ENCODE results near the gene SERTAD2. TPM values are rescaled to one million over a fixed set of nuclear protein-coding genes. Genes with fewer than 3 reads are reported as not detected.

The SERTAD2 gene
- total and polyA plus RNA-seq, 9 donors: 9.9 to 26.8 (median 20.8) TPM

GRCh38 chr2:64663402-64663801 lies 9.7 kb upstream of the SERTAD2 start:
- Histone ChIP-seq H3K4me3 (no peak overlapping the region), H3K27ac (no peak overlapping the region), H3K4me1 (ENCODE audit: insufficient read depth) (peaks cover 3% of the 10 kb centered on the region), H3K27me3 (no peaks in the 10 kb centered on the region), H3K9me3 (no peaks in the 10 kb centered on the region), H3K36me3 (no peaks in the 10 kb centered on the region)
- intact Hi-C loops (cut with DNase I): loop anchor here in 1 of 4 donors (10.0 kb wide), 1 partner anchor 61 kb away; no protein-coding TSS in a partner anchor
- TF ChIP-seq CTCF (IDR thresholded peaks at IDR 0.05) (no peak), POLR2A (IDR thresholded peaks at IDR 0.05) (no peak), EP300 (IDR thresholded peaks at IDR 0.05) (no peak)
- 98 to 100% (median 98%) methylated on average over 1 of the region's 1 CpG for WGBS, 3 donors
- no peak for DNase-seq

GRCh38 chr2:64661741-64662169 lies 8.0 kb upstream of the SERTAD2 start:
- Histone ChIP-seq H3K36me3 (no peaks in the 10 kb centered on the region), H3K9me3 (no peaks in the 10 kb centered on the region), H3K27me3 (no peaks in the 10 kb centered on the region), H3K4me1 (ENCODE audit: insufficient read depth) (no peaks in the 10 kb centered on the region), H3K27ac (no peak overlapping the region), H3K4me3 (no peak overlapping the region)
- DNase-seq: no peak
- intact Hi-C loops (cut with DNase I): loop anchor here in 1 of 4 donors (10.0 kb wide), 1 partner anchor 63 kb away; no protein-coding TSS in a partner anchor
- TF ChIP-seq POLR2A (IDR thresholded peaks at IDR 0.05) (no peak), EP300 (IDR thresholded peaks at IDR 0.05) (no peak), CTCF (IDR thresholded peaks at IDR 0.05) (no peak)
- WGBS, 3 donors: 87 to 88% (median 88%) methylated on average over 2 of the region's 2 CpGs

- H3K27ac ChIP-seq: no peak overlapping the region
- H3K4me3 ChIP-seq: no peak overlapping the region
- H3K27me3 ChIP-seq: no peaks in the 10 kb centered on the region
- intact Hi-C loops (cut with DNase I): no loop called here
- H3K4me1 ChIP-seq (ENCODE audit: insufficient read depth): no peaks in the 10 kb centered on the region
- TF ChIP-seq EP300 (IDR thresholded peaks at IDR 0.05) (no peak), POLR2A (IDR thresholded peaks at IDR 0.05) (no peak), CTCF (IDR thresholded peaks at IDR 0.05) (no peak)
- H3K9me3 ChIP-seq: no peaks in the 10 kb centered on the region
- WGBS, 3 donors: 82 to 94% (median 91%) methylated on average over 2 of the region's 2 CpGs
- no peak for DNase-seq
- no peaks in the 10 kb centered on the region for H3K36me3 ChIP-seq
Measured at GRCh38 chr2:64659252-64659651, 5.5 kb upstream of the SERTAD2 start.

GRCh38 chr2:64658269-64658668 lies 4.6 kb upstream of the SERTAD2 start:
- no peaks in the 10 kb centered on the region for H3K9me3 ChIP-seq
- TF ChIP-seq POLR2A (IDR thresholded peaks at IDR 0.05) (no peak), CTCF (IDR thresholded peaks at IDR 0.05) (no peak), EP300 (IDR thresholded peaks at IDR 0.05) (no peak)
- no peak overlapping the region for H3K4me3 ChIP-seq
- H3K27me3 ChIP-seq: no peaks in the 10 kb centered on the region
- H3K4me1 ChIP-seq (ENCODE audit: insufficient read depth): no peaks in the 10 kb centered on the region
- intact Hi-C loops (cut with DNase I): no loop called here
- 90 to 91% (median 90%) methylated on average over 6 of the region's 6 CpGs for WGBS, 3 donors
- DNase-seq: no peak
- H3K36me3 ChIP-seq: no peaks in the 10 kb centered on the region
- H3K27ac ChIP-seq: no peak overlapping the region
